HG02642 (cell line): ENCODE measurements around the gene KIAA0513.

Experiments used
- ATAC-seq: cut with Tn5 transposase; IDR thresholded peaks from one replicate; pipeline ENCODE4 v1.9.1; 2021; ENCODE audit warnings: mild to moderate bottlenecking; ENCODE audit not compliant: unreplicated experiment, poor library complexity

The KIAA0513 gene

DNA sequence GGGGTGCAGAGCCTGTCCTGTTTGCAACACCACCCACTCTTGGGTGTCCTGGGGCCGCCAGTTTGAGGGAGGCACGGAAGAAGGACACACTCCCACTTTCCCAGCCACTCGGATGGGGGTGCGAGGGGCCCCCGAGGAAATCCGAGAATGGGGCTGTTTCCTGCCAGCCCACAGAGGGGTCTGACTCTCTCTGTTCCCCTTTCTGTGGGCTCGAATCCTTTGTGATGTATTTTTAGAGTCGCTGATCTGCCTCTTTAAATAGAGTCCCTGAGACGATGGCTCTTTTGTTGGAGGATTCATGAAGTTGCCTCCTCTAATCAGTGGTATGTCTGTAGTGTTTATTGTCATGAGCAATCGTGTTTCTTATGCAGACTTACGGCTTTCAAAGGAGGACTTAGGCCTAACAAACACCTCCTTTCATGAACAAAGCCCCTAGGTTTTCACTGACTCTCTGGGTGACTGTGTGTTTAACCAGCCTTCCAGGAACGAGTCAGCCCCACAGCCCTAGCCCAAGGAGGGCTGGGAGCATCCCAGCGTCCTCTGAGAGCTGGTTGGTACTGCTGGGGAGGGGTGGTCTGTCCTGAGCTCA is 55.5 kb downstream of the KIAA0513 start:
- ATAC-seq, result no peak

DNA sequence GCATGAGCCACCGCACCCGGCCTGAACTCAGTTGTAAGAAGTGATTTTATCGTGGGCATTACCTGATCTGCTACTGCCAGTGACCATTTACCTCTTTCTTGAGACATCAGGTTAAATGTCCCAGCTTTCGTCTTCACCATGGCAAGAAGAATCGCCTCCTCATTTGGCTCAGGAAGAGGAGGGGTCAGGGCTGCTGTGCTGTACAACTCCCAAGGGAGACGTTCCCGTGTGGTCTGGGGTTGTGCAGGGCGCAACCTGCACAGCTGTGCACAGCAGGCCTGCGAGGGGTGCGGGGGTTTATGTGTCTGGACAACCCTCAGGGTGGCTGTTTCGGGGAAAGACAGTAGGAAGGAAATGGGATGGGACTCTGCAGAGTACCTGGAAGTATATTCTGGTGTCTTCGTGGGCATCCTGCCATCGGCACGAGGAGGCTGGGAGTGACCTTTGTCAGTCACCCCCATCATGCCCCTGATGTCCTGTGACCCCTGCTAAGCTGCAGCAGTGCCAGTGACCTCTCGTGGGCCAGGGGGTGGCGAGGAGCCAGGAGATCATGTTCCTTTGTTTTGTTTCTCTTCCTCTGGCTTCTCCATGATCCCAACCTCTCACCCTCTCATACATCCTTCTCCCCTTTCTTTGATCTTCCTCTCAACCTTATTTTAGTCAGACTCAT is 57.4 kb downstream of the KIAA0513 start:
- no peak for ATAC-seq

DNA sequence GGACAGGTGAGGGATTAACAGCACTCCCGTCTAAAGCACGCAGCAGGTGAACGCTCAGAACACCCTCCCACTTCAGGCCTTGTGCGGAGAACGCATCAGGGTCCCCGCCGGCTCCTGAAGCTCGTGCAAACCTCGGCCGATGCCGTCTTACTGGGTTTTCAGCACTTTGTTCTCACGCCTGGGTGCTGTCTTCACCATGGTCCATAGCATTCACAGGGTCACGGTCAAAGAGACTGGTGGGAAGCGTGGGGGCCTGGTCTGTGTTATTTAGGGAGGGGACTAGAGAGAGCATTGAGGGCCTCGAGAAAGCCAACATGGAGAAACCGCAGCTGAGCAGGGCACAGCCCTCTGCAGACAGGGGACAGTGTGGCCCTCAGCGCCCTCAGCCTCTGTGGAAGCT is 58.1 kb downstream of the KIAA0513 start:
- ATAC-seq, result no peak

DNA sequence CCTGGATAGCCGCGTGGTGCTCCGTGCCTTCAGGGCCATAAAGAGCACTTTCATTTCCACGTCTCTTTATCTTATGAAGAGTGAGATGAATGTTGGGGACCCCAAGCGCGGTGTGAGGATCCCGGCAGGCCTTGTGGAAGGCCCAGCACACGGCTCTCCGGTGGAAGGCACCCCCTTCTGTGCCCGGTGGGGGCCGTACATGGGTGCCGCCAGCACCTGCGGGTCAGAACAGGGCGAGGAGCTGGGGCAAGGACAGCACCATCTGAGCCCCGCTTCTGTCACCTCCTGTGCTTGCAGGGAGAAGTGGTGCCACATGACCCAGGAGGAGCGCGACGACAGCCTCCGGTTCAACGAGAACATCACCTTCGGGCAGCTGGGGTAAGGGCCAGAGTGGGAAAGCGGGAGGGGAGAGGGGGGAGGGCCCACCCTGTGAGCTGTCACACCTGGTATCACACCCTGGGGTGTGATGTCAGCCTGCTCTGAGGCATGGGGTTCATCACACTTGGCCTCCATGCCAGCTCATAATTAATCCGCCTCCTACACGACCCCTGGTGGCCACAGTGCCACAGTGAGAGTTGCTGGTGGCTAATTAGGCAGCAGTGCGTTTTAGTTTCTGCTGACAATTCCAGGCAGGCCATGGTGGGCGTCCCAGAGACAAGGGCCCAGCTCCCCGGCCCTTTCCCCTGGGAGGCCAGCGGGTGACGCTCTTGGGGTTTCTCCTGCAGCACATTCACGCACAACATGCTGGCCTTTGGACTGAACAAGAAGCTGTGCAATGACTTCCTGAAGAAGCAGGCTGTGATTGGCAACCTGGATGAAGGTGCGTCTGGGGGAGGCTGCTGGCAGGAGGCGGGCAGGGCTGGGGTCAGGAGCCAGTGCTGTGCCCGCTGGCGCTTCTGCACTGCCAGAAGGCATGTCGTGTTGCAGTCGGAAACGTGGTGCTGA is 59.0 kb downstream of the KIAA0513 start:
- ATAC-seq, result no peak

DNA sequence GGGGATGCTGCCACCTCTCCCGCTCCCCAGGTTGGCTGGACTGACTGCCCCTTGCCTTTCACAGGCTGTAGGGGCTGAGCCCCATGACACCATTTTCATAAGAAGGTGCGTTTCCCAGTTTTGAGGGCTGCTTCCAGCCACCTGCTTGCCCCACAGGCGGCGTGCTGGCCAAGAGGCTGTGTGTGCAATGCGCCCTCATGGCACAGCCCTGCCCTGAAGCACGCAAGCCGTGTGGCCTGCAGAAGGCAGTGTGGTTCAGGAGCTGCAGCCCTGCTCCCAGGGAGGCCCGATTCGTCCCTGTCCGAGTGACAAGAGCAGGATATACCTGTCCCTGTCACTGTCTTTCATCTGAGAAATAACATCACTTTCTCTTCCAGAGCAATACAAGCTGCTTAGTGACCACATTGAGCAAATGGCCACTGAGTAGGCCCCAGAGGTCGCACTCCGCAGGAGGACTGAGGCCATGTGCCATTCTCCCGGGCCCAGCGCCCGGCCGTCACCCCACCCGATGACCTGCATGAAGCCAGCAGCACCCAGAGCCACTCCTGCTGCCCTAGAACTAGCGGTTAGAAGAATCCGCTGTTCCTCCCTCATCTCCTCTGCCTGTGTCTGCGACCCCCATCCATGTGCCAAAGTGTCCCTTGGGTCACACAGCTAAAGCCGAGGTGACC is 60.4 kb downstream of the KIAA0513 start:
- ATAC-seq, result no peak

DNA sequence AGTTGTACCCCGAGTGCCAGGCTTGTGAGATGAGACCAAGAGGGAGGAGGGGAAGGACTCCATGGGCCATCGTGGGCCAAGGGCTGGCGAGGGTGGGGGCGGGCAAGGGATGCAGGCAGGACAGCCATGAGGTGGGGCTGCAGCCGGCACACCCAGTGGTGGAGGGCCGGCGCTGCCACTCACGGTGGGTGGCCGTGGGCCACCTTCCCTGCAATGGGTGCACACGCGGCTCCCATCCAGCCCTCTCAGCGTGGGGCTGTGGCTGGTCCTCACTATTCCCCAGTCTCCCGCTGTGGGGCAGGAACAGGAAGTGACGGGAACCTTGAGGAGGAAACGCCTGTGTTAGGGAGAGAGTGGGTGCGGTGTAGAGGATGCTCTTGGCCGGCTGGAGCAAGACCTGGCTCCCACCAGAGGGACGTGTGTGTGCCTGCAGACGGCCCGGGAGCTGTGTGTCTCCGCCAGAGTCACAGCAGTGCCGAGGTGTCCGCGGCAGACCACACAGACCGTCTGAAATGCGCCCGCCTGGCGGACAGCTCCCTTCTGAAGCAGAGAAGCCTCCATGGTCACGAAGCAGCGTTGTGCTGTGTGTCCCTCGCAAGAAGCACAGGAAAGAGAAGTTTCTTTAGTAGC is 61.1 kb downstream of the KIAA0513 start:
- ATAC-seq, result no peak

DNA sequence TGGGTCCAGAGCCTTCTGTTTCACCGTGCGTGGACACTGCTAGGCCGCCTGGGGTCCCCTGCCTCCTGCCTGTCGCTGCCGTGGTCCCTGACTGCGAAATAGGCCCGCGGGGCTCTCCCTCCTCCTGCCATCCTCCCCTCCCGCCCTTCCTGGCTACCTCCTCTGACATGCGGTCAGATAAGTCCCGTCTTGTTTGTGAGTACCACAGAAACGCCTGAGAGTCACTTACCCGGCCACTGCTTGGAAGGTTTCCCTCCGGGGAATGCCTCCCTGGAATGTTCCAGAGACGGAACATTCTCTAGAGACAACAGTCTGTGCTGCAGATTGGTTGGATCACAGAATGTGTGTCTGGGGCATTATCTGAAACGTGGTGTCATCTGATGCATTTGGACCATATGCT is 61.9 kb downstream of the KIAA0513 start:
- no peak for ATAC-seq

DNA sequence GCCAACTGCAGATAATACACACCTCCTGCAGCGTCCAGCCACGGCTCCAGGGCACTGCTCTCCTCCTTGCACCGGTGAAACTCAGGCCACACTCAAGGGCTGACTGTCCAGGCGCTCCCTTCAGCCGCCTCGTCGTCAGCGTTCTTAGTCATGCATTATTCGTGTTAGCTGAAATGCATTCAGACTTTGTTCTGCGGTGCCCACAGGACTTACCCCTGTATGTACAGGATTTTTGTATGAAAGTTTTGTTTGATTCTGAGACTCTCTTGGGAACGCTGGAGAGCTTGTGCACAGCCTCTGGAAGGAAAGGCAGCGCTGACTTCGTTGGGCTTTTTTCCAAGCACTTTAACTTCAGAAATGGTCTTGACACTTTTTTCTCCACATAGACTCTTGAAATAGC is 62.6 kb downstream of the KIAA0513 start:
- no peak for ATAC-seq

DNA sequence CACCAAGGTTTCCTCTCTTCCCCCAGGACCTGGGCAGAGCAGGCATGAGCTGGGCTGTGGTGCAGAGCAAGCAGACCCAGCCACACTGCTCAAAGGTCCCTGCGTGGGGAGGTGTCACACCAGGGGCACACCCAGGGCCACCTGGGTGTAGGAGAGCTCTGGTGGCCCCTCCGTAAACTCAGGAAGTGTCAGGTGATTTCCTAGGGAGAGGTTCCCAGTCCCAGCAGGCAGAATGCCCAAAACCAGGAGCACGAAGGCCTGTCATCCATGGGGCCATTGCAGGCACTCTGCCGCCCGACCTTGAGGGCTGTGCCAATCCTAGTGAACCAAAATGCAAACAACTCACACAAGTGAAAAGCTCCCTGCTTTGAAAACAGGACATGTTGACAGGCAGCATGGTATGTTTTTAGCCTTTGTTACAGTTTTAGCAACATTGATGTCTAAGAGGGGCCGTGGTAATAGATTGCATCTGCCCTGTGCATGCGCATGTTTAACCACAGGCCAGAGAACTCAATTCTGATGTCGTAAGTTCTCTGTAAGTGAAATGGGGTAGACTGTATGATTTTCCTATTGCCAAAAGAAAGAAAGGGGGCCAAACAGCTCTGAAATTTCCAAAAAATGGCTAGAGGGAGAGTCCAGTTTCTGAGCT is 63.4 kb downstream of the KIAA0513 start:
- ATAC-seq, result no peak

DNA sequence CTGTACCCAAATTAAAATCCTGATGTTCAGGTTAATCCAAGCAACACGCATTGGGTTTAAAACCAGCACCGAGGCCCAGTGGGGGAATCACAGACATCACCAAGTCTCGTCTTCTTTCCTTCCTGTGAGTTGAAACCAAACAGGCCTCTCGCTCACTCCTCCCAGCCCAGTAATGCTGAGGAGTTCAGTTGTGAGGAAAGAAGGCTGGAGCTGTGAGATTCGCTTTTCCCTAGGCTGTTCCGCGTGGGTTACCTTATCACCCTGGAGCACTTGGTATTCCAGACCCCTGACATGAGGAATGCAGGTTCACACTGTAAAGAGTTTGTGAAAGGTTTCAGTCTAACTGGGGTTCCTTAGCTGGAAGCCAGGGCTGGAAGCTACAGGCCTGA is 63.9 kb downstream of the KIAA0513 start:
- no peak for ATAC-seq

DNA sequence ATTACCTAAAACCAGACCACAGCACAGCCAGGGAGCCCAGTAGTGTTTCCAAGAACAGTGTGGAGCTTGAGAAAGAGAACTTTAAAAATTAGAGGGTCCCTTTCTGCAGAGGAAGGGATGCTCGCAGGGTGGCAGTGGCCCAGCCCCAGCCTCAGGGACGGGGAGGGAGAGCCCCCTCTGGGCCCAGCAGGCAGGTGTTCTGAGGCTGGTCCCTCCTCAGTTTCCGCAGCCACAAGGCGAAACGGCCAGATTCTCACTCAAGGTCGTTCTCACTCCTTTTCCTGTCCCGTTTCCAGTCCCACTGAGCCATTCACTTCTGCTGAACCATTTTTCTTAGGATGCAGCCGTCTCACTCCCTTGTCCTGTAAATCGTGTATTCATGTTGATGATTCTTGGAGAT is 64.7 kb downstream of the KIAA0513 start:
- no peak for ATAC-seq

DNA sequence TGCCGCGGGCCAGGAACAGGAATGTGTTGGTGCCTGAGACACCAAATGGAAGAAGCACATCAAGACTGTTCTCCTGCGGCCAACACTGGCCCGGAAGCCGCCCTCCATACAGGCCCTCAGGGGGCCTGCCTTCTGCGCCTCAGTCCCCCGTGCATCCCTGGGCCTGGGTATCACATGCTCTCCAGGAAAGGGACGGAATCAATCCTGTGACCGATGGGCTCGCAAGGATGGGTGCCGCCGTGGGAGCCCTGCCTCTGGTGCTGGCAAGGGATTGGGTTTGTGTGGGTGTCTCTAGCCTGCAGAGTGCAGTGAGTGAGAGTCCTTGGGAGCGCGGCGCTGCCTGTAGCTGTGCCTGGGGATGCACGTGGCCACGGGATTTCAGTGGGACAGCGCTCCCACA is 65.3 kb downstream of the KIAA0513 start:
- no peak for ATAC-seq

DNA sequence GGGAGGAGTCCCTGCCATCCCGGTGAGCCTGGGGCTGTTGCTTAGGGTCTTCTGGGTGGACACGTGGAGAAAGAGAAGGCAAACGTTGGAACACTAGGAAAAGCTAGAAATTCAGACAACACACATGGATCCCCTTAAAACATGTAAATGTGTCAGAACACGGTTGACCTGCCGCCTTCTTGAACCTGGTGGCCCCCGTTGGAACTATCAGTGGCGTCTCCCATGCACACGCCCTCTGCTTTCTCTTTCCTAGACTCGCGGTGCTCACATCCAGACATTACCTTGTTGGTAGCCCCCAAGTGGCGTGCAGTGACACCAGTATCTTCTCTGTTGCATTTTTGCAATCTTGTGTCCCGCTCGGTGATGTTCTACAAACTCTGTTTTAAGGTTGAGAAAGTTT is 66.1 kb downstream of the KIAA0513 start:
- no peak for ATAC-seq

DNA sequence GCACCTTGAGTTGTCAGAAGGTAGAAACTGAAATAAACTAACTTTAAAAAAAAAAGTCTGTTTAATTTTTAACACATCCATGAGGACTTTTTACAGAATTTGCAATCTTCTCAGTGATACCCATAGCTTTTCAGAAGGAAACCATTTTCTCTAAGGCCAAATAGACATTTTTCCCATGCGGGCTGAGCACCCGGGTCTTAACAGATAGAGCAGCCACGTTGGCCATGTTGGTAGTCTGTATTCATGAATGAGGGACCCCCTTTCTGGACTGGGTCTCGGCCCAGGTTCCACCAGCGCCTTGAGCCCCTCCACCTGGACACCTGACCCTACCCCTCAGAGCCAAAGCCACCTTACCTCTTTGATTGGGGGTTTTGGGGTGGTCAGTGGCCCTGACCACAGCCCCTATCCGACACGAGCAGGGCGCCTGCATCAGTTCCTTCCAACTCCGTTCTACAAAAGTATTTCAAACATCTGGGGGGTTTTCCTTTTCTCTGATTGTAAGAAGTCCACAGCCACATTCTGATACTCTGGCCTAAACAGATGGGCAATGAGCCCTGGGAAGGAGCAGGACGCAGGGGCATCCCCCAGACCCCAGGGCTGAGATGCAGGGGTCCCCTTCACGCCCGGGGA is 66.7 kb downstream of the KIAA0513 start:
- no peak for ATAC-seq

DNA sequence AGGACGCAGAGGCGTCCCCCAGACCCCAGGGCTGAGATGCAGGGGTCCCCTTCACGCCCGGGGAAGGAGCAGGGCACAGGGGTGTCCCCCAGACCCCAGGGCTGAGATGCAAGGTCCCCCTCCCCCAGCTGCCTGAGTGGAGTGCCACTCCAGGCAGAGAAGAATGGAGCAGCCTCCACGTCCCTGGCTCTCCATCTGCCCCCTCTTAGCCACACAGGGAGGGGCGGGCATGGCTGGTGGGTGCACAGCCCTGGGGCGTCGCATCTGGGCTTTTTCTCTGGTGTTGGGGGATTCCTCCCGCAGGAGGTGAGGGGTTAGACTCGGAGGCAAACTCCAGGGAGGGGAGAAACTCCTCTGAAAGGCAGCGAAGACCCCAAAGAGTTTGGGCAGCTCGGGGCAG is 67.2 kb downstream of the KIAA0513 start:
- no peak for ATAC-seq

DNA sequence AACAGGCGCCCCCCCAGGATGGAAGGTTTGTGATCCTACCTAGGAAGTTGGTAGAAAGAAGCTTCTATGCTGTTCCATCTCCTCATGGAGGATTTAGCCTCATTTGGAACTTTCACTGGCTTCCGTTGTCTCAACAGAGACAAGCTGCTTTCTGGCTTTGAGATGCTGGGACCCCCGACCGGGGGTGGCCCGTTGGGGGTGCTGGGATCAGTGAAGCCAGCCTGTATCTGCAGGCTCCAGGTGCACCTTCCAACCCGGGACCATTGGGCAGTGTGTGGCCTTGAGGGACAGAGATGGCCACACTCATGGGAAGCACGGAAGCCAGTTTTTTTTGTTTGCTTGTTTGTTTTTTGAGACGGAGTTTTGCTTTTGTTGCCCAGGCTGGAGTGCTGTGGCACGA is 69.3 kb downstream of the KIAA0513 start:
- ATAC-seq, result no peak

DNA sequence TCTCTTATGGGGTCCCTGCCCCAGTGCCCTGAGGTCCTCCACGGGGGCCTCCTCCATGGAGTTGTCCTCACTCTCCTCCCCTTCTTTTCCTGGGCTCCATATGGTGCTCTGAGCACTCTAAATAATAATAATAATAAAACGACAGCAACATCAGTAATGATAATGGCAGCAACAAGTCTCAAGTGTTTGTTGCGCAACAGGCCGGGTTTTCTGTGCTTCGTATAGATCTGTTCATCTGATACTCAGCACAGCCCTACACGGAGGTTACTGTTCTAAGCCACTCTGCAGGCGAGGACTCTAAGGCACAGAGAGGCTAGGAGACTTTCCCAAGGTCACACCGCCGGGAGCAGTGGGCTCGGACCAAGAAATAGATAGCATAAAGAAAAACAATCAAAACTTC is 71.0 kb downstream of the KIAA0513 start:
- no peak for ATAC-seq

DNA sequence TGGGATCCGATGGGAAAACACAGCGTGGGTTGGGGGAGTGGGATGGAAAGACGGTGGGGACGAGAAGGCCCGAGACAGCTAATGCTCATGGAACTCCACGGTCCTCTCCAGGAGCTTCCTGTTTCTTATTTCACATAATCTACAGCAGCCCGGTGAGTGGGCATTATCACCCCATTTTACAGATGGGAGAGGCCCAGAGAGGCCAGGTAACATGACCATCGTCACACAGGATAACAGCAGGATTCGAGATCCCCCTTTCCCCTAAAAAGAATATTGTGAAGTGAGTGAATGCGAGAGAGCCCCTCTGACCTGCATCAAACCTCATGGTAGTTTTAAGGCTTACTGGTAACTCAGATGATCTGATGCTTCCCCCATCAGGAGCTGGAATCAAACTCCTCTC is 72.7 kb downstream of the KIAA0513 start:
- ATAC-seq, result no peak

DNA sequence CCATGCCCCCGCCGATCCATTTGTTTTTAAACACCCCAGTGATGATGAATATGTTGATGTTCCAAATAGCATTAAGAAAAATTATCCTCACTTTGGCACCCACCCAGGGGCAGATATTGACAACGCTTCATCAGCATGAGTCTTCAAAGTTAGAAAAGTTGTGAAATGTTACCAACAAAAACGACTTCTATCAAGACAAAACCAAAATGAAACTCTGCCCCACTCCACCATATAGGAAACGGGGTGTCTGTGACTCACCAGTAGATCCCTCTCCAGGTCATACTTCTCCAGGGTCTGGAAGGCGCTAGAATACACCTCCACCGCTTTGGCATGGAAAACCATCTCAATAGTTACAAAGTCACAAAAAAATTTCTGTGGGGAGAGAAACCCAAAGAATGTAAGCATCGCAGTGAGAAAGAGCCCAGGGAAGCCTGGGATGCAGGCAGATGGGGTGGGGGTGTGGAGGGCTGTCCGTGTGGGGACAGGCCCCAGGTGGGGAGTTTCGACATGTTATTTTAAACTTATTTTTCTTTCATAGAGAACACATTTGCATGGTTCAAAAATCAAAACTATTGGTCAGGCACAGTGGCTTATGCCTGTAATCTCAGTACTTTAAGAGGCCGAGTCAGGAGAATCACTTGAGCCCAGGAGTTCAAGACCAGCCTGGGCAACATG is 74.5 kb downstream of the KIAA0513 start:
- no peak for ATAC-seq
